Neural progenitor cell (in vitro differentiated cells): ENCODE results near the gene MEIS2. TPM values are rescaled to one million over a fixed set of nuclear protein-coding genes. Genes with fewer than 3 reads are reported as not detected.

Source experiments
- DNase-seq: peaks from one replicate; pipeline ENCODE4 v3.0.0-alpha.2; 2016; ENCODE audit warnings: low spot score
- H2AFZ ChIP-seq: fragments of 200-600 bp; sonication (generic); replicated peaks from 2 replicates; pipeline ENCODE4 v1.6.1; 2016; ENCODE audit warnings: antibody characterized with exemption
- H3F3A ChIP-seq: fragments of 200-600 bp; sonication (generic); 2 replicates; pipeline ENCODE4 v1.6.1; 2016; ENCODE audit warnings: antibody characterized with exemption, low read depth
- H3K27ac ChIP-seq: fragments of 200-600 bp; sonication (generic); 2 replicates; pipeline ENCODE4 v1.5.1; 2016; ENCODE audit warnings: mild to moderate bottlenecking
- H3K27me3 ChIP-seq: fragments of 200-600 bp; sonication (generic); 2 replicates; pipeline ENCODE4 v1.6.1; 2016; ENCODE audit warnings: mild to moderate bottlenecking, moderate library complexity
- H3K36me3 ChIP-seq: fragments of 200-600 bp; sonication (generic); 2 replicates; pipeline ENCODE4 v1.5.1; 2016
- H3K4me1 ChIP-seq: fragments of 200-600 bp; sonication (generic); 2 replicates; pipeline ENCODE4 v1.6.1; 2016; ENCODE audit warnings: mixed run types
- H3K4me2 ChIP-seq: fragments of 200-600 bp; sonication (generic); 2 replicates; pipeline ENCODE4 v1.6.1; 2016
- H3K4me3 ChIP-seq: fragments of 200-600 bp; sonication (generic); 2 replicates; pipeline ENCODE4 v1.5.1; 2016
- H3K79me2 ChIP-seq: fragments of 200-600 bp; sonication (generic); 2 replicates; pipeline ENCODE4 v1.6.1; 2016; ENCODE audit warnings: low read depth
- H3K9ac ChIP-seq: fragments of 200-600 bp; sonication (generic); 2 replicates; pipeline ENCODE4 v1.6.1; 2016
- H3K9me3 ChIP-seq: fragments of 200-600 bp; sonication (generic); 2 replicates; pipeline ENCODE4 v1.5.1; 2016; ENCODE audit warnings: low read depth
- H4K20me1 ChIP-seq: fragments of 200-600 bp; sonication (generic); 2 replicates; pipeline ENCODE4 v1.6.1; 2016; ENCODE audit warnings: low read depth
- H3K27ac Mint-ChIP-seq: 3 replicates; pipeline ENCODE4 v1.8.0; 2021; ENCODE audit warnings: mixed read lengths
- H3K27me3 Mint-ChIP-seq: 2 replicates; pipeline ENCODE4 v1.8.0; 2022; ENCODE audit warnings: low read depth, mild to moderate bottlenecking, inconsistent platforms, moderate library complexity, mixed read lengths; ENCODE audit not compliant: insufficient read depth
- H3K36me3 Mint-ChIP-seq: 3 replicates; pipeline ENCODE4 v1.8.0; 2021; ENCODE audit warnings: mixed read lengths
- H3K4me1 Mint-ChIP-seq: 3 replicates; pipeline ENCODE4 v1.8.0; 2021; ENCODE audit warnings: mixed read lengths
- H3K4me3 Mint-ChIP-seq: 3 replicates; pipeline ENCODE4 v1.8.0; 2021; ENCODE audit warnings: mild to moderate bottlenecking, moderate library complexity, mixed read lengths
- H3K9me3 Mint-ChIP-seq: 3 replicates; pipeline ENCODE4 v1.8.0; 2020; ENCODE audit warnings: mixed read lengths
- EZH2 ChIP-seq: fragments of 200-600 bp; sonication (generic); IDR thresholded peaks from 2 replicates; pipeline ENCODE4 v1.6.1; 2017; ENCODE audit warnings: antibody characterized with exemption, mild to moderate bottlenecking, moderate library complexity
- EZH2phosphoT487 ChIP-seq: fragments of 200-600 bp; sonication (generic); IDR thresholded peaks from 2 replicates; pipeline ENCODE4 v1.6.1; 2017; ENCODE audit warnings: antibody characterized with exemption
- total RNA-seq: library from RNA; depleted of rRNA; stranded (reverse); fragments of >200 nt; gene quantifications from 2 replicates; pipeline ENCODE4 v1.2.3, GENCODE V29; 2015; ENCODE audit warnings: low replicate concordance
- TF ChIP-seq, protein P1 (sequence below): fragments of 200-600 bp; sonication (generic); IDR thresholded peaks from 2 replicates; pipeline ENCODE4 v1.5.1; 2017; ENCODE audit warnings: antibody characterized with exemption, mild to moderate bottlenecking

Gene MEIS2
- total RNA-seq, 1 donor from 2014 or later, result 18.3 TPM

DNA sequence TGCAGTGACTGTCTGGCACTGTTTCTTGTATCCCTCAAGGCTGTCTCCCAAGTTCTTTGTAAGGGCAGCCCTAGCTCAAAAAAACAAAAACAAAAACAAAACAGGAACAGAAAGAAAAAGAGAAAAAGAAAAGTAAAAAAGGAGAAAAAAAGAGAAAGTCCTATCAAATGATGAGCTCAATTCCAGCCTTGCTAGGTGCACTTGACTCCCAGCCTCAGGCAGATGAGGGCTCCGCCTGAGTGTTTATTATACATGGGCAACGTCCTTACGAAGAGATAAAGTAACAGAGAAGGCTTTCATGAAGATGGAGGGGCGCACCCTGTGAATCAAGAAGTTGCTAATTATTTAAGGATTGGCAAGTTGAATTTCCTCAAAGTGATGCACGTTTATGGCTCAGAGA is 175.3 kb downstream of the MEIS2 start:
- H3F3A ChIP-seq, result no peaks in the 10 kb centered on the region
- H3K9me3 ChIP-seq, result no peaks in the 10 kb centered on the region
- peaks cover 15% of the 10 kb centered on the region for H3K4me1 ChIP-seq
- DNase-seq, result no peak
- no peaks in the 10 kb centered on the region for H3K79me2 ChIP-seq
- H3K27me3 Mint-ChIP-seq, result peaks cover 5% of the 10 kb centered on the region
- no peaks in the 10 kb centered on the region for H3K36me3 ChIP-seq
- no peak overlapping the region for H3K9ac ChIP-seq
- peaks cover 2% of the 10 kb centered on the region for H3K9me3 Mint-ChIP-seq
- H3K27me3 ChIP-seq, result no peaks in the 10 kb centered on the region
- H3K4me2 ChIP-seq, result no peak overlapping the region
- H3K4me3 ChIP-seq, result no peak overlapping the region
- no peak overlapping the region for H3K27ac ChIP-seq
- H3K27ac Mint-ChIP-seq, result no peak overlapping the region
- no peak overlapping the region for H3K4me3 Mint-ChIP-seq
- peaks cover 19% of the 10 kb centered on the region for H3K4me1 Mint-ChIP-seq
- H2AFZ ChIP-seq, result no peak overlapping the region
- H3K36me3 Mint-ChIP-seq, result no peaks in the 10 kb centered on the region
- no peaks in the 10 kb centered on the region for H4K20me1 ChIP-seq
- TF ChIP-seq EZH2phosphoT487 (no peak), EZH2 (no peak)
- TF ChIP-seq, protein P1, sequence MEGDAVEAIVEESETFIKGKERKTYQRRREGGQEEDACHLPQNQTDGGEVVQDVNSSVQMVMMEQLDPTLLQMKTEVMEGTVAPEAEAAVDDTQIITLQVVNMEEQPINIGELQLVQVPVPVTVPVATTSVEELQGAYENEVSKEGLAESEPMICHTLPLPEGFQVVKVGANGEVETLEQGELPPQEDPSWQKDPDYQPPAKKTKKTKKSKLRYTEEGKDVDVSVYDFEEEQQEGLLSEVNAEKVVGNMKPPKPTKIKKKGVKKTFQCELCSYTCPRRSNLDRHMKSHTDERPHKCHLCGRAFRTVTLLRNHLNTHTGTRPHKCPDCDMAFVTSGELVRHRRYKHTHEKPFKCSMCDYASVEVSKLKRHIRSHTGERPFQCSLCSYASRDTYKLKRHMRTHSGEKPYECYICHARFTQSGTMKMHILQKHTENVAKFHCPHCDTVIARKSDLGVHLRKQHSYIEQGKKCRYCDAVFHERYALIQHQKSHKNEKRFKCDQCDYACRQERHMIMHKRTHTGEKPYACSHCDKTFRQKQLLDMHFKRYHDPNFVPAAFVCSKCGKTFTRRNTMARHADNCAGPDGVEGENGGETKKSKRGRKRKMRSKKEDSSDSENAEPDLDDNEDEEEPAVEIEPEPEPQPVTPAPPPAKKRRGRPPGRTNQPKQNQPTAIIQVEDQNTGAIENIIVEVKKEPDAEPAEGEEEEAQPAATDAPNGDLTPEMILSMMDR, result no peak

DNA sequence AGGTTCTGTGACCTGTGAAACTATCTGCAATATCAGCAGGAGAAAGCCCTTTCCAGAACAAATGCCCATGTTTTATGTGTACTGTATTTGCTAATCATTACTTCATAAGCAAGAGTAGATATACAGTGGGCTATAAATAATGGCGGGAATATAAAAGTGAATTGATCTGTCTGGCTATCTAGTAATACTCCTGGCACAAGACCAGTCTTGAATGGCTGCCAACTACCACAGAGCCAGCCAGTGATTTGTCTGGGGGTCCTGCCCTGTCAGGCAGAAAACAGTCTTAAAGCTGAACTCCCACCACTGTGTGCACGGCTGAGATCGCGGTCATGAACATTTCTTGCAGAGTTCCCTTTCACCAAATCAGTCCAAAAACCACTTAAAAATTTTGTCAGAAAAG is 176.3 kb downstream of the MEIS2 start:
- Histone ChIP-seq H3K36me3 (no peaks in the 10 kb centered on the region), H3K4me1 (peaks cover 15% of the 10 kb centered on the region), H3K4me2 (no peak overlapping the region), H3K9ac (no peak overlapping the region), H4K20me1 (no peaks in the 10 kb centered on the region), H3K79me2 (no peaks in the 10 kb centered on the region), H3K27me3 (no peaks in the 10 kb centered on the region), H3K9me3 (no peaks in the 10 kb centered on the region), H3K27ac (no peak overlapping the region), H3K4me3 (no peak overlapping the region), H2AFZ (no peak overlapping the region), H3F3A (no peaks in the 10 kb centered on the region)
- peaks cover 5% of the 10 kb centered on the region for H3K27me3 Mint-ChIP-seq
- H3K4me1 Mint-ChIP-seq, result peaks cover 19% of the 10 kb centered on the region
- no peak overlapping the region for H3K27ac Mint-ChIP-seq
- H3K36me3 Mint-ChIP-seq, result no peaks in the 10 kb centered on the region
- no peak overlapping the region for H3K4me3 Mint-ChIP-seq
- no peaks in the 10 kb centered on the region for H3K9me3 Mint-ChIP-seq
- no peak for DNase-seq
- TF ChIP-seq, protein P1, result no peak
- TF ChIP-seq EZH2phosphoT487 (no peak), EZH2 (no peak)

DNA sequence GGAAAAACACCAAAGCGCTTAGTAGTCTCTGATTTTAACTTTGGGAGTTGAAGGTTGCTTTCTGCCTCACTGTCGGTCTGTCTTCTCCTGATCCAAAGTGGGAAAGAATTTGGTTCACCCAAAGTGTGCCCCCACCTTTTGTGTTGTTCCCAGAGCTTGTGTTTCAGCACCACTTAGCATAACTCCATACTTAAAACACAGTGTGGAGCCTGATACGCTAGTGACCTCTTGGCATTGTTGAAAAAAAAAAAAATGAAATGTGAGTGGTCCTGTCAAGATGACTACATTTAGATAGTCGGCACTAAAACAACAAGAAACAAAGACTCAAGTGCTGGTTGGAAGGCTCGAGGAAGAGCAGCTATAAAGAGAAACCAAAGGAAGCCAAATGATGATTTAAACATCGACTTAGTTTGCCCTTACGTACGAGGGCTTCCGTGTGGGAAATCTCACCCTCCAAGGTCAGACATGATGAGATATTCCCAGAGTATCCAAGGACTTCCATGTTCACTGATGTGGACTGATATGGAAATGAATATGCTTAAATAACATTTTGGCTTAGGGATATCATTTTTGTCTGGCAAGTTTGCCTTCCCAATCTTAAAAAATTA is 178.8 kb downstream of the MEIS2 start:
- no peaks in the 10 kb centered on the region for H4K20me1 ChIP-seq
- H3K79me2 ChIP-seq, result no peaks in the 10 kb centered on the region
- H3K9me3 Mint-ChIP-seq, result no peaks in the 10 kb centered on the region
- no peak overlapping the region for H3K4me3 Mint-ChIP-seq
- no peak overlapping the region for H3K9ac ChIP-seq
- no peak overlapping the region for H3K27ac ChIP-seq
- no peak overlapping the region for H3K4me2 ChIP-seq
- H2AFZ ChIP-seq, result no peak overlapping the region
- no peaks in the 10 kb centered on the region for H3K27me3 ChIP-seq
- H3K27me3 Mint-ChIP-seq, result no peaks in the 10 kb centered on the region
- H3K4me1 Mint-ChIP-seq, result peaks cover 19% of the 10 kb centered on the region
- no peak for TF ChIP-seq EZH2
- no peak for TF ChIP-seq EZH2phosphoT487
- TF ChIP-seq, protein P1, result no peak
- H3K36me3 ChIP-seq, result no peaks in the 10 kb centered on the region
- no peak overlapping the region for H3K4me3 ChIP-seq
- H3K9me3 ChIP-seq, result no peaks in the 10 kb centered on the region
- H3K27ac Mint-ChIP-seq, result no peak overlapping the region
- peaks cover 15% of the 10 kb centered on the region for H3K4me1 ChIP-seq
- H3F3A ChIP-seq, result no peaks in the 10 kb centered on the region
- no peak for DNase-seq
- no peaks in the 10 kb centered on the region for H3K36me3 Mint-ChIP-seq
